Small intestine (tissue), 7 donors: ENCODE results near the gene CREBBP. TPM values are rescaled to one million over a fixed set of nuclear protein-coding genes. Genes with fewer than 3 reads are reported as not detected.
"Not testable (repeated sequence)": the region's sequence is repeated elsewhere in the genome, so short reads cannot be mapped to it uniquely, and the experiment has no call there.

Experiments
- DNase-seq, 2 donors: peaks; one replicate each; pipeline versions ENCODE4 v3.0.0 to v3.0.0-alpha.2; 2013
- FAIRE-seq: peaks from 2 replicates; lab custom pipeline; 2012; peaks lifted over from hg19 to GRCh38; lab: Jason Lieb, UNC
- H3K27ac ChIP-seq, 3 donors: one replicate each; pipeline ENCODE4 v1.5.1; 2013; ENCODE audit warnings: low read length in 2 of 3, mild to moderate bottlenecking in 2 of 3, control low read depth in 1 of 3, inconsistent platforms in 1 of 3, low read depth in 1 of 3, moderate library complexity in 1 of 3
- H3K27me3 ChIP-seq, 3 donors: one replicate each; pipeline ENCODE4 v1.6.1; 2013; ENCODE audit warnings: low read length in 3 of 3, inconsistent platforms in 1 of 3; ENCODE audit not compliant: control insufficient read depth in 3 of 3, insufficient read depth in 3 of 3
- H3K36me3 ChIP-seq, 3 donors: one replicate each; pipeline ENCODE4 v1.6.1; 2013; ENCODE audit warnings: low read length in 3 of 3, inconsistent platforms in 1 of 3, low read depth in 1 of 3, mild to moderate bottlenecking in 1 of 3, moderate library complexity in 1 of 3; ENCODE audit not compliant: control insufficient read depth in 3 of 3, insufficient read depth in 2 of 3
- H3K4me1 ChIP-seq, 3 donors: one replicate each; pipeline ENCODE4 v1.6.1; 2013; ENCODE audit warnings: low read length in 2 of 3, inconsistent platforms in 1 of 3, low read depth in 1 of 3, mild to moderate bottlenecking in 1 of 3, moderate library complexity in 1 of 3; ENCODE audit not compliant: control insufficient read depth in 3 of 3, insufficient read depth in 2 of 3
- H3K4me3 ChIP-seq, 3 donors: one replicate each; pipeline ENCODE4 v1.5.1; 2013; ENCODE audit warnings: low read length in 3 of 3, control low read depth in 1 of 3, inconsistent platforms in 1 of 3, low read depth in 1 of 3, mild to moderate bottlenecking in 1 of 3, moderate library complexity in 1 of 3
- H3K9me3 ChIP-seq, 2 donors: one replicate each; pipeline ENCODE4 v1.6.1; 2013; ENCODE audit warnings: low read depth in 1 of 2, low read length in 1 of 2; ENCODE audit not compliant: control insufficient read depth in 2 of 2, insufficient read depth in 1 of 2
- WGBS, 3 donors: extraction: QIAGEN DNeasy Blood & Tissue Kit; methylation state at CpG; one replicate each; pipeline ENCODE4 v1.1.7; 2013; 5-methylcytosine and 5-hydroxymethylcytosine counted together
- polyA plus RNA-seq, 4 donors: library from polyadenylated mRNA; stranded (reverse) in 3 of 4; unstranded in 1 of 4; fragments of 200-250 nt in 3 of 4; fragments of 120-200 nt in 1 of 4; gene quantifications; one replicate each; pipeline versions ENCODE4 v1.2.1 to v1.2.3, GENCODE V29; 2013
- donor health status: healthy with polysubstance abuse.
- donor health status: control.
- donor health status: control.
- donor health status: Bipolar disorder and iron deficiency.
- donor health status: healthy.

The CREBBP gene
- polyA plus RNA-seq, 4 donors: 6.8 to 48.0 (median 12.6) TPM

- Histone ChIP-seq H3K36me3 (no peaks in the 10 kb centered on the region), H3K4me1 (no peaks in the 10 kb centered on the region), H3K27ac (no peak overlapping the region), H3K9me3 (peaks cover 0 to 12% of the 10 kb centered on the region in 2 donors), H3K4me3 (no peak overlapping the region), H3K27me3 (no peaks in the 10 kb centered on the region)
- DNase-seq (no peak), FAIRE-seq (no peak)
- WGBS, 3 donors: 81 to 86% (median 83%) methylated on average over 6 of the region's 6 CpGs
Measured at GRCh38 chr16:3912897-3913296, 32.4 kb upstream of the CREBBP start.

- H3K4me3 ChIP-seq: no peak overlapping the region
- H3K27ac ChIP-seq: no peak overlapping the region
- H3K9me3 ChIP-seq: peaks cover 0 to 7% of the 10 kb centered on the region in 2 donors
- DNase-seq (no peak), FAIRE-seq (no peak)
- H3K27me3 ChIP-seq: no peaks in the 10 kb centered on the region
- no peaks in the 10 kb centered on the region for H3K4me1 ChIP-seq
- no peaks in the 10 kb centered on the region for H3K36me3 ChIP-seq
- WGBS, 3 donors: 90 to 93% (median 91%) methylated on average over 12 of the region's 12 CpGs
Measured at GRCh38 chr16:3912373-3912772, 31.9 kb upstream of the CREBBP start.

- not testable (repeated sequence) for H3K27ac ChIP-seq, FAIRE-seq, H3K9me3 ChIP-seq, DNase-seq, H3K4me1 ChIP-seq, H3K27me3 ChIP-seq, H3K4me3 ChIP-seq, H3K36me3 ChIP-seq
- WGBS, 3 donors: 85 to 89% (median 88%) methylated on average over 6 of the region's 6 CpGs
Measured at GRCh38 chr16:3911741-3912140, 31.2 kb upstream of the CREBBP start.

- Histone ChIP-seq H3K36me3 (no peaks in the 10 kb centered on the region), H3K9me3 (no peaks in the 10 kb centered on the region), H3K4me3 (no peak overlapping the region), H3K27ac (no peak overlapping the region), H3K27me3 (no peaks in the 10 kb centered on the region), H3K4me1 (no peaks in the 10 kb centered on the region)
- 75 to 86% (median 84%) methylated on average over 18 of the region's 18 CpGs for WGBS, 3 donors
- DNase-seq (no peak), FAIRE-seq (no peak)
Measured at GRCh38 chr16:3909791-3910583, 29.5 kb upstream of the CREBBP start.

- H3K4me3 ChIP-seq: no peak overlapping the region
- H3K27me3 ChIP-seq: no peaks in the 10 kb centered on the region
- H3K36me3 ChIP-seq: no peaks in the 10 kb centered on the region
- H3K4me1 ChIP-seq: no peaks in the 10 kb centered on the region
- no peaks in the 10 kb centered on the region for H3K9me3 ChIP-seq
- no peak overlapping the region for H3K27ac ChIP-seq
- DNase-seq (no peak), FAIRE-seq (no peak)
- WGBS, 3 donors: 85 to 91% (median 87%) methylated on average over 17 of the region's 17 CpGs
Measured at GRCh38 chr16:3908951-3909437, 28.5 kb upstream of the CREBBP start.

GRCh38 chr16:3907586-3907985 lies 27.1 kb upstream of the CREBBP start:
- H3K27ac ChIP-seq: no peak overlapping the region
- no peak for FAIRE-seq
- H3K9me3 ChIP-seq: no peaks in the 10 kb centered on the region
- no peaks in the 10 kb centered on the region for H3K27me3 ChIP-seq
- H3K4me3 ChIP-seq: no peak overlapping the region
- DNase-seq: peak; percentile 7 to 16
- H3K4me1 ChIP-seq: no peaks in the 10 kb centered on the region
- 38 to 67% (median 65%) methylated on average over 4 of the region's 4 CpGs for whole genome bisulfite sequencing, 3 donors
- no peaks in the 10 kb centered on the region for H3K36me3 ChIP-seq

- Histone ChIP-seq H3K36me3 (no peaks in the 10 kb centered on the region), H3K27me3 (no peaks in the 10 kb centered on the region), H3K4me1 (no peaks in the 10 kb centered on the region), H3K9me3 (no peaks in the 10 kb centered on the region), H3K4me3 (no peak overlapping the region), H3K27ac (no peak overlapping the region)
- DNase-seq (no peak), FAIRE-seq (no peak)
- whole genome bisulfite sequencing, 3 donors: 93 to 100% (median 97%) methylated on average over 1 of the region's 1 CpG
Measured at GRCh38 chr16:3906363-3906762, 25.9 kb upstream of the CREBBP start.

- no peak for FAIRE-seq
Measured at GRCh38 chr16:3904875-3905274, 24.4 kb upstream of the CREBBP start.

More at GRCh38 chr16:3904875-3905274, 24.4 kb upstream of the CREBBP start:
- no peaks in the 10 kb centered on the region for H3K36me3 ChIP-seq
- no peak overlapping the region for H3K4me3 ChIP-seq
- WGBS, 3 donors: 76 to 86% (median 80%) methylated on average over 3 of the region's 3 CpGs
- no peak for DNase-seq
- no peaks in the 10 kb centered on the region for H3K27me3 ChIP-seq
- no peaks in the 10 kb centered on the region for H3K4me1 ChIP-seq
- H3K27ac ChIP-seq: no peak overlapping the region
- no peaks in the 10 kb centered on the region for H3K9me3 ChIP-seq
